B cell (primary cell): ENCODE data around the gene TRPM2. TPM values are rescaled to one million over a fixed set of nuclear protein-coding genes. Genes with fewer than 3 reads are reported as not detected.

Experiments
- ATAC-seq: fragments of 200-7000 bp; cut with Tn5 transposase; one replicate; pipeline ENCODE4 v1.10.0; 2021; ENCODE audit warnings: low read depth, mild to moderate bottlenecking, moderate number of reproducible peaks, moderate library complexity
- CTCF ChIA-PET: fragments of 350-600 bp; sonication (Branson Sonifier 250); formaldehyde crosslinking; loops from one replicate; lab custom pipeline; 2021; ENCODE audit warnings: antibody characterized with exemption, inconsistent platforms; lab: Charles Lee
- POLR2A ChIA-PET: fragments of 350-600 bp; sonication (Branson Sonifier 250); formaldehyde crosslinking; loops from one replicate; lab custom pipeline; 2021; ENCODE audit warnings: antibody characterized with exemption; lab: Charles Lee
- DNase-seq: peaks from one replicate; pipeline ENCODE4 v3.0.0; 2013
- H2AFZ ChIP-seq: 2 replicates; pipeline ENCODE4 v1.6.1; 2012; ENCODE audit warnings: mild to moderate bottlenecking, low read depth, low read length; ENCODE audit not compliant: insufficient read depth, poor library complexity, severe bottlenecking
- H3K27ac ChIP-seq, 2 donors: 1 replicate in 1 of 2; 2 replicates in 1 of 2; pipeline ENCODE4 v1.5.1; 2012 to 2013; ENCODE audit warnings: low read length in 2 of 2, mild to moderate bottlenecking in 2 of 2, moderate library complexity in 1 of 2
- H3K27me3 ChIP-seq, 4 experiments: fragments of 200-600 bp in 1 of 4; sonication (generic) in 1 of 4; replicated peaks in 1 of 4; 1 replicate in 2 of 4; 2 replicates in 2 of 4; pipeline versions ENCODE4 v1.6.1 to v1.7.0; 2013 to 2016; ENCODE audit warnings: low read length in 3 of 4, mild to moderate bottlenecking in 2 of 4, mixed read lengths in 1 of 4, moderate library complexity in 1 of 4; ENCODE audit not compliant: insufficient read depth in 4 of 4, control insufficient read depth in 3 of 4; ENCODE audit errors: control extremely low read depth in 1 of 4
- H3K36me3 ChIP-seq, 2 experiments: replicated peaks in 1 of 2; 1 replicate in 1 of 2; 2 replicates in 1 of 2; pipeline versions ENCODE4 v1.6.1 to v1.7.1; 2013; ENCODE audit warnings: low read length in 1 of 2; ENCODE audit not compliant: insufficient read depth in 2 of 2, control insufficient read depth in 1 of 2; ENCODE audit errors: control extremely low read depth in 1 of 2, extremely low read depth in 1 of 2
- H3K4me1 ChIP-seq, 2 donors: fragments of 200-600 bp in 1 of 2; sonication (generic) in 1 of 2; 1 replicate in 1 of 2; 2 replicates in 1 of 2; pipeline versions ENCODE4 v1.5.1 to v1.6.1; 2013 to 2017; ENCODE audit warnings: low read length in 2 of 2; ENCODE audit not compliant: control insufficient read depth in 2 of 2, insufficient read depth in 2 of 2
- H3K4me2 ChIP-seq: replicated peaks from 2 replicates; pipeline ENCODE3; 2012; ENCODE audit warnings: mild to moderate bottlenecking, low read depth, low read length; ENCODE audit not compliant: poor library complexity, severe bottlenecking
- H3K4me3 ChIP-seq, 5 experiments: fragments of 200-600 bp in 1 of 5; sonication (generic) in 1 of 5; 1 replicate in 3 of 5; 2 replicates in 2 of 5; pipeline versions ENCODE4 v1.5.1 to v1.7.0; 2011 to 2016; ENCODE audit warnings: low read length in 4 of 5, mild to moderate bottlenecking in 4 of 5, low read depth in 2 of 5, control low read depth in 1 of 5, moderate library complexity in 1 of 5; ENCODE audit not compliant: insufficient read depth in 1 of 5; ENCODE audit errors: control extremely low read depth in 1 of 5, extremely low read depth in 1 of 5
- H3K79me2 ChIP-seq: fragments of 200-600 bp; sonication (generic); one replicate; pipeline ENCODE4 v1.6.0; 2016; ENCODE audit warnings: low read length; ENCODE audit not compliant: control insufficient read depth, insufficient read depth
- H3K9ac ChIP-seq: fragments of 200-600 bp; sonication (generic); 2 replicates; pipeline ENCODE4 v1.6.1; 2017; ENCODE audit warnings: mild to moderate bottlenecking, low read length, moderate library complexity
- H3K9me3 ChIP-seq, 3 donors: one replicate each; pipeline versions ENCODE4 v1.6.1 to v1.7.1; 2013; ENCODE audit warnings: low read length in 2 of 3; ENCODE audit not compliant: control insufficient read depth in 2 of 3, insufficient read depth in 1 of 3; ENCODE audit errors: control extremely low read depth in 1 of 3
- H4K20me1 ChIP-seq: 2 replicates; pipeline ENCODE4 v1.6.0; 2012; ENCODE audit warnings: mild to moderate bottlenecking, low read length; ENCODE audit not compliant: insufficient read depth, control insufficient read depth, poor library complexity, severe bottlenecking
- H3K27ac Mint-ChIP-seq: one replicate; pipeline ENCODE4 v1.8.0; 2021; ENCODE audit warnings: mixed read lengths
- H3K27me3 Mint-ChIP-seq: one replicate; pipeline ENCODE4 v1.8.0; 2021; ENCODE audit warnings: mixed read lengths
- H3K4me1 Mint-ChIP-seq: one replicate; pipeline ENCODE4 v1.8.0; 2021; ENCODE audit warnings: mixed read lengths
- H3K4me3 Mint-ChIP-seq: one replicate; pipeline ENCODE4 v1.8.0; 2021; ENCODE audit warnings: mixed read lengths
- H3K9me3 Mint-ChIP-seq: one replicate; pipeline ENCODE4 v1.8.0; 2022; ENCODE audit warnings: mixed read lengths; ENCODE audit not compliant: insufficient read depth
- CTCF ChIP-seq: fragments of 200-600 bp; IDR thresholded peaks from one replicate; pipeline ENCODE4 v1.8.0; 2022; ENCODE audit warnings: antibody characterized with exemption, mild to moderate bottlenecking
- EZH2 ChIP-seq: IDR thresholded peaks from 2 replicates; pipeline ENCODE4 v1.6.1; 2012; ENCODE audit warnings: borderline replicate concordance, low read depth, mild to moderate bottlenecking, moderate library complexity, low read length; ENCODE audit not compliant: insufficient read depth, poor library complexity, severe bottlenecking
- WGBS: methylation state at CpG from one replicate; pipeline ENCODE4 v1.1.5; 2013; ENCODE audit warnings: missing lambda C conversion rate; ENCODE audit not compliant: insufficient coverage; 5-methylcytosine and 5-hydroxymethylcytosine counted together
- intact Hi-C: fragments of 100-400 bp; cut with micrococcal nuclease; formaldehyde crosslinking; loops from one replicate; pipeline ENCODE4 v1.10.0; 2022
- polyA plus RNA-seq: library from polyadenylated mRNA; depleted of rRNA; stranded (reverse); fragments of >200 nt; gene quantifications from 2 replicates; pipeline ENCODE4 v1.2.3, GENCODE V29; 2012
- total RNA-seq, 2 donors: library from RNA; stranded (reverse); fragments of 120-200 nt in 1 of 2; gene quantifications; 1 replicate in 1 of 2; 2 replicates in 1 of 2; pipeline versions ENCODE4 v1.2.3 to v1.2.4, GENCODE V29; 2013 to 2022

The TRPM2 gene
- total and polyA plus RNA-seq, 2 donors (not counting 1 experiment from before 2014, with no cell fraction given) = 1.6 to 8.4 TPM

- CTCF ChIA-PET = no interaction called here
- Histone ChIP-seq H4K20me1 (no peaks in the 10 kb centered on the region), H3K4me3 (no peak overlapping the region), H3K9me3 (peaks cover 3 to 8% (median 5%) of the 10 kb centered on the region in 3 donors), H3K9ac (no peak overlapping the region), H3K27me3 (peaks cover 0 to 6% (median 0%) of the 10 kb centered on the region in 4 experiments), H3K36me3 (no peaks in the 10 kb centered on the region), H2AFZ (no peak overlapping the region), H3K79me2 (no peaks in the 10 kb centered on the region), H3K27ac (no peak overlapping the region), H3K4me1 (peaks cover 0 to 5% of the 10 kb centered on the region in 2 donors), H3K4me2 (no peak overlapping the region)
- H3K4me1 Mint-ChIP-seq = peaks cover 2% of the 10 kb centered on the region
- intact Hi-C loops = loop anchor here (10.0 kb wide), 2 partner anchors 129 to 669 kb away; partner anchors contain the start of gene TRPM2
- no peak for TF ChIP-seq EZH2
- no peak for TF ChIP-seq CTCF
- H3K27me3 Mint-ChIP-seq = peaks cover 5% of the 10 kb centered on the region
- ATAC-seq (no peak), DNase-seq (no peak)
- H3K9me3 Mint-ChIP-seq = no peaks in the 10 kb centered on the region
- POLR2A ChIA-PET = no interaction called here
- H3K27ac Mint-ChIP-seq = no peak overlapping the region
- 80% methylated on average over 22 of the region's 28 CpGs for WGBS
- no peak overlapping the region for H3K4me3 Mint-ChIP-seq
Observed at GRCh38 chr21:44483288-44484237, 130.1 kb downstream of the TRPM2 start.
